Stimulated activated naive CD8-positive, alpha-beta T cell treated with anti-CD3 and anti-CD28 coated beads, Interleukin-15, amount 100 ng/mL, for 72 hours (primary cell): Measurements from ENCODE around the gene VCL.

Source experiments
- ATAC-seq: fragments of 150-1000 bp; cut with Tn5 transposase; 2 replicates; pipeline ENCODE4 v1.10.0; 2021; ENCODE audit warnings: mild to moderate bottlenecking, moderate library complexity
- DNase-seq, 2 donors: peaks; one replicate each; pipeline ENCODE4 v3.0.0; 2021 to 2022
- H3K27ac Mint-ChIP-seq, 2 donors: one replicate each; pipeline ENCODE4 v1.8.0; 2022; ENCODE audit warnings: mild to moderate bottlenecking in 2 of 2, mixed read lengths in 2 of 2, moderate library complexity in 2 of 2
- H3K27me3 Mint-ChIP-seq: one replicate; pipeline ENCODE4 v1.8.0; 2022; ENCODE audit warnings: mixed read lengths
- H3K4me1 Mint-ChIP-seq: one replicate; pipeline ENCODE4 v1.8.0; 2022; ENCODE audit warnings: mild to moderate bottlenecking, mixed read lengths
- H3K4me3 Mint-ChIP-seq, 2 donors: one replicate each; pipeline ENCODE4 v1.8.0; 2022; ENCODE audit warnings: mild to moderate bottlenecking in 2 of 2, mixed read lengths in 2 of 2, moderate library complexity in 1 of 2
- H3K9me3 Mint-ChIP-seq, 2 donors: one replicate each; pipeline ENCODE4 v1.8.0; 2022; ENCODE audit warnings: mixed read lengths in 2 of 2

Gene VCL

GRCh38 chr10:74083304-74083703 is 85.4 kb downstream of the VCL start:
- H3K4me3 Mint-ChIP-seq: no peak overlapping the region
- ATAC-seq: no peak
- no peaks in the 10 kb centered on the region for H3K9me3 Mint-ChIP-seq
- DNase-seq: no peak
- H3K4me1 Mint-ChIP-seq: peaks cover 36% of the 10 kb centered on the region
- H3K27ac Mint-ChIP-seq: no peak overlapping the region
- no peaks in the 10 kb centered on the region for H3K27me3 Mint-ChIP-seq

- H3K9me3 Mint-ChIP-seq: no peaks in the 10 kb centered on the region
- ATAC-seq (peak; percentile 84), DNase-seq (no peak)
- no peak overlapping the region for H3K27ac Mint-ChIP-seq
- H3K4me3 Mint-ChIP-seq: no peak overlapping the region
- H3K4me1 Mint-ChIP-seq: peaks cover 21% of the 10 kb centered on the region
- no peaks in the 10 kb centered on the region for H3K27me3 Mint-ChIP-seq
Observed at GRCh38 chr10:74084955-74085354, 87.0 kb downstream of the VCL start.

GRCh38 chr10:74086317-74086716 is 88.4 kb downstream of the VCL start:
- no peak overlapping the region for H3K27ac Mint-ChIP-seq
- H3K4me3 Mint-ChIP-seq: no peak overlapping the region
- DNase-seq: no peak
- ATAC-seq: no peak
- peaks cover 10% of the 10 kb centered on the region for H3K4me1 Mint-ChIP-seq
- no peaks in the 10 kb centered on the region for H3K27me3 Mint-ChIP-seq
- no peaks in the 10 kb centered on the region for H3K9me3 Mint-ChIP-seq

DNA sequence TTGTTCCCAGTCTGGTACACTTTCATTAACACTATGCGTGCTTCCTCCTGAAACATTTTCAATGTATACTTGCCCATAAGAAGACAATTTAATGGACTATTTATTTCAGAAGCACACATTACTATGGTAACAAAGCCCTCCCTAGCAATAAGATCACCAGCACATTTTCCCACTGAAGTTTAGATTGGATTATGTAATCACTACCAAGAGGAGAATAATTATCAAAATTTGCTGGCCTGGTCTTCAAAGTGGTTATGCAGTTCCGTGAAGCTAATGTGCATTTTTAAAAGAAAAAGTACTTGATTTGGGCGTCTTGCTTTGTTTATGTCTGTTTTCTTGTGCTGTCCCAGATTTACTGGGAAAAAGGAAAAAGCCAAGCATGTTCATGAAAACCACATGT is 90.8 kb downstream of the VCL start:
- ATAC-seq (no peak), DNase-seq (no peak)
- Mint-ChIP-seq H3K4me3 (no peak overlapping the region), H3K9me3 (no peaks in the 10 kb centered on the region), H3K4me1 (peaks cover 9% of the 10 kb centered on the region), H3K27me3 (no peaks in the 10 kb centered on the region), H3K27ac (no peak overlapping the region)

GRCh38 chr10:74092372-74092771 is 94.5 kb downstream of the VCL start:
- no peaks in the 10 kb centered on the region for H3K9me3 Mint-ChIP-seq
- no peak for DNase-seq
- no peaks in the 10 kb centered on the region for H3K4me1 Mint-ChIP-seq
- no peak overlapping the region for H3K4me3 Mint-ChIP-seq
- no peaks in the 10 kb centered on the region for H3K27me3 Mint-ChIP-seq
- no peak for ATAC-seq
- no peak overlapping the region for H3K27ac Mint-ChIP-seq

- Mint-ChIP-seq H3K27ac (no peak overlapping the region), H3K27me3 (no peaks in the 10 kb centered on the region), H3K4me1 (no peaks in the 10 kb centered on the region), H3K4me3 (no peak overlapping the region), H3K9me3 (no peaks in the 10 kb centered on the region)
- no peak for DNase-seq
- ATAC-seq: no peak
Observed at GRCh38 chr10:74093530-74094164, 95.7 kb downstream of the VCL start.

DNA sequence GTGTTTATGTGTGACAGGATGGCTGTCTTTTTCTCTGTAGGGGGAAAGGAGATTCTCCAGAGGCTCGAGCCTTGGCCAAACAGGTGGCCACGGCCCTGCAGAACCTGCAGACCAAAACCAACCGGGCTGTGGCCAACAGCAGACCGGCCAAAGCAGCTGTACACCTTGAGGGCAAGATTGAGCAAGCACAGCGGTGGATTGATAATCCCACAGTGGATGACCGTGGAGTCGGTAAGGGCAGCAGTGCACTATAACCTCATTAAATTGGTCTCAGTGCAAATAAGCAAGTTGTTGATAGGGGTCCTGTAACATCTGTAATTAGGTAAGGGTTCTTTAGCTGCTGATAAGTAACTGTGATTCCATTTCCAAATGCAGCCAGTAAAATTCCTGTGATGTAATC is 96.3 kb downstream of the VCL start:
- DNase-seq (no peak), ATAC-seq (no peak)
- Mint-ChIP-seq H3K27me3 (no peaks in the 10 kb centered on the region), H3K27ac (no peak overlapping the region), H3K4me1 (no peaks in the 10 kb centered on the region), H3K9me3 (no peaks in the 10 kb centered on the region), H3K4me3 (no peak overlapping the region)

GRCh38 chr10:74096777-74097176 is 98.9 kb downstream of the VCL start:
- no peak overlapping the region for H3K27ac Mint-ChIP-seq
- DNase-seq (no peak), ATAC-seq (no peak)
- no peaks in the 10 kb centered on the region for H3K4me1 Mint-ChIP-seq
- H3K9me3 Mint-ChIP-seq: no peaks in the 10 kb centered on the region
- H3K27me3 Mint-ChIP-seq: no peaks in the 10 kb centered on the region
- no peak overlapping the region for H3K4me3 Mint-ChIP-seq

- no peak for DNase-seq
- no peak for ATAC-seq
- H3K4me1 Mint-ChIP-seq: no peaks in the 10 kb centered on the region
Observed at GRCh38 chr10:74097776-74098175, 99.9 kb downstream of the VCL start.

DNA sequence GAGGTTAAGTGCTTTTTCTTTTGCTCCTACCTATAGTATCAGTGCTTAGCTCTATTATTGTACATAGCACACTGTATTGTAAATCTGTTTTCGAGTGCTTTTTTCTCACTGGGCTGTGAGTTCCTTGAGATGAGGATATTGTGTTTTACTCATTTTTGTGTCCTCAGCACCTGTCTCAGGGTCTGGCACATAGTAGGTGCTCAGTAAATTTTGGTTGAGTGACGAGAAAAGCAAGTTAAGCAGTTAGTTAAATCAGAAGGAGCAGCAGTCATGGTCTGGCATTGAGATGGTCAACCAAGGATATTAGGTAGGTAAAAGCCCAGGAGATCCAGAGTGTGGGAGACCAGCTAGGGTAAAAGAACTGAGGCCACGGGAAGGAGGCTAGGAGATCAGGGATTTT is 101.5 kb downstream of the VCL start:
- no peak overlapping the region for H3K4me3 Mint-ChIP-seq
- H3K27ac Mint-ChIP-seq: peak overlapping the region in 1 of 2 donors; percentile 45
- DNase-seq (no peak), ATAC-seq (no peak)
- no peaks in the 10 kb centered on the region for H3K9me3 Mint-ChIP-seq
- H3K27me3 Mint-ChIP-seq: no peaks in the 10 kb centered on the region
- no peaks in the 10 kb centered on the region for H3K4me1 Mint-ChIP-seq

More at GRCh38 chr10:74097776-74098175, 99.9 kb downstream of the VCL start:
- no peak overlapping the region for H3K27ac Mint-ChIP-seq
- no peak overlapping the region for H3K4me3 Mint-ChIP-seq
- no peaks in the 10 kb centered on the region for H3K9me3 Mint-ChIP-seq
- no peaks in the 10 kb centered on the region for H3K27me3 Mint-ChIP-seq

GRCh38 chr10:74099836-74100235 is 101.9 kb downstream of the VCL start:
- Mint-ChIP-seq H3K27me3 (no peaks in the 10 kb centered on the region), H3K27ac (peak overlapping the region in 1 of 2 donors; percentile 45), H3K4me1 (no peaks in the 10 kb centered on the region), H3K4me3 (no peak overlapping the region), H3K9me3 (no peaks in the 10 kb centered on the region)
- ATAC-seq (no peak), DNase-seq (no peak)

GRCh38 chr10:74103560-74104258 is 105.8 kb downstream of the VCL start:
- no peaks in the 10 kb centered on the region for H3K9me3 Mint-ChIP-seq
- no peak overlapping the region for H3K27ac Mint-ChIP-seq
- DNase-seq (no peak), ATAC-seq (no peak)
- H3K4me3 Mint-ChIP-seq: no peak overlapping the region
- H3K4me1 Mint-ChIP-seq: no peaks in the 10 kb centered on the region
- H3K27me3 Mint-ChIP-seq: no peaks in the 10 kb centered on the region

DNA sequence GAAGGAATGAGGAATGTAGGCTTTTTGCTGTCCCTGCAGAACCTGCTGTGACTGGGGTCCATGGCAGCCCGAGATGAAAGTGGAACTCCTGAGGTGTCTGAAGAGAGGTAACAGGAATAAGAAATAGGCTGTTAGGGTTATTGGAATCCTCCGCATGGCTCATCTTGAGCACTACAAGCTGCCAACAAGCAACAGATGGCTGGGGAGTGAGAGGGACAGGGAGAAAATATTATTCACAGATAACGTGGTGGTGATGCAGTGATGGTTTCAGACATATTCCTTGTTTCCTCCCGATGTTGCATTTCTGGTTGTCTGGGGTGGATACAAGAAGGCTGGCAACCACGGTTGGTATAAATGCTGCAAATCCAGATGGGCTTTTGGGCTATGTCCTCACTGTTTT is 106.6 kb downstream of the VCL start:
- H3K27ac Mint-ChIP-seq: no peak overlapping the region
- DNase-seq (no peak), ATAC-seq (no peak)
- H3K27me3 Mint-ChIP-seq: no peaks in the 10 kb centered on the region
- no peak overlapping the region for H3K4me3 Mint-ChIP-seq
- no peaks in the 10 kb centered on the region for H3K9me3 Mint-ChIP-seq
- no peaks in the 10 kb centered on the region for H3K4me1 Mint-ChIP-seq

- ATAC-seq: no peak
- no peak overlapping the region for H3K4me3 Mint-ChIP-seq
- no peak overlapping the region for H3K27ac Mint-ChIP-seq
- no peaks in the 10 kb centered on the region for H3K4me1 Mint-ChIP-seq
- no peak for DNase-seq
- H3K27me3 Mint-ChIP-seq: no peaks in the 10 kb centered on the region
- no peaks in the 10 kb centered on the region for H3K9me3 Mint-ChIP-seq
Observed at GRCh38 chr10:74104996-74105395, 107.1 kb downstream of the VCL start.

GRCh38 chr10:74107391-74107790 is 109.5 kb downstream of the VCL start:
- DNase-seq (no peak), ATAC-seq (no peak)
- Mint-ChIP-seq H3K9me3 (no peaks in the 10 kb centered on the region), H3K4me3 (no peak overlapping the region), H3K27ac (no peak overlapping the region), H3K4me1 (no peaks in the 10 kb centered on the region), H3K27me3 (no peaks in the 10 kb centered on the region)

DNA sequence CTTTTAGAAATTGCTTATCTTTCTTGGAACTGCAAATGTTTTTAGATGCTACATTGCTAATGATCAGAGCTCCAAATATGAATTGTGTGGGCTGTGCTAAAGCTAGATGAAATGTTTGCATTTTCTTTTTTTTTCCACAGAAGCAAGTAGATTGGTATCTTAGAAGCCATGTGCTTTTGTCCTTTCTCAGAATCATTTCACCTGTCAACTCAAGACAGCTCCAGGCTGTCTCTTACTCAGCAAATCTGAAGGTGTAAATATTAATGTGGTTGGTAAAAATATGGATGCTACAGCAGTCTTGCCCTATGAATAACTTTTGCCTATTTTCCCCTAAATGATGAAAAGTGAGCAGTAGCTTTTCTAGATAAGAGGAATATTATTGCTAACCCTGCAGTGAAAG is 111.5 kb downstream of the VCL start:
- H3K4me3 Mint-ChIP-seq: no peak overlapping the region
- H3K9me3 Mint-ChIP-seq: no peaks in the 10 kb centered on the region
- no peaks in the 10 kb centered on the region for H3K4me1 Mint-ChIP-seq
- ATAC-seq (no peak), DNase-seq (no peak)
- H3K27ac Mint-ChIP-seq: peak overlapping the region in 1 of 2 donors; percentile 30
- no peaks in the 10 kb centered on the region for H3K27me3 Mint-ChIP-seq

DNA sequence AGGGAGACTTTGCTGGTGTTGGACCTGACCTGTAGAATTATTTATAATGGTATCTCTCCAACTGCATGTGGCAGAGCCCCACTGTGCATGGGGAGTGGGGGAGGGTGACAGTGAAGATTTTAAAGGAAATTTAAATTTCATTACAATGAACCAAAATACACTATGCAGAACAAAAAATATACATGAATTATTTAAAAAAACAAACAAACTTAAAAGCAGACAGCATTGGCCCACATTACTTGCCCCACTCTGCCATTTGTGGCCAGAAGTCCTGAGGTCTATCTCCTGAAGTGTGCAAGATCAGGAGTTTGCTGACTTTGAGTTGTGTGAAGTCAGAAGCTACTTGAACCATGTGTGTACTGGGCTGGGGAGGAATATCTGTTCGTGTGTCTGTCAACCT is 112.2 kb downstream of the VCL start:
- no peaks in the 10 kb centered on the region for H3K9me3 Mint-ChIP-seq
- DNase-seq (no peak), ATAC-seq (no peak)
- no peaks in the 10 kb centered on the region for H3K27me3 Mint-ChIP-seq
- H3K4me1 Mint-ChIP-seq: no peaks in the 10 kb centered on the region
- H3K27ac Mint-ChIP-seq: no peak overlapping the region
- H3K4me3 Mint-ChIP-seq: no peak overlapping the region
